Endothelial cell of umbilical vein (primary cell): Measurements from ENCODE around the gene SPACA9.

Experiments
- EZH2 ChIP-seq: IDR thresholded peaks from 2 replicates; pipeline ENCODE4 v1.6.1; 2012; ENCODE audit warnings: borderline replicate concordance, low read depth, mild to moderate bottlenecking, moderate library complexity, low read length, inconsistent platforms; ENCODE audit not compliant: severe bottlenecking
- FOS ChIP-seq: IDR thresholded peaks from 2 replicates; pipeline ENCODE4 v1.6.1; 2011; ENCODE audit warnings: mild to moderate bottlenecking, low read length, moderate library complexity, borderline replicate concordance; ENCODE audit not compliant: insufficient read depth
- GATA2 ChIP-seq: IDR thresholded peaks from 2 replicates; pipeline ENCODE4 v1.7.0; 2011; ENCODE audit warnings: low read depth, mild to moderate bottlenecking, moderate library complexity, mixed read lengths, low read length; ENCODE audit not compliant: insufficient read length, insufficient read depth
- JUN ChIP-seq: IDR thresholded peaks from 2 replicates; pipeline ENCODE4 v1.6.1; 2011; ENCODE audit warnings: borderline replicate concordance, low read depth; ENCODE audit not compliant: insufficient read length, insufficient read depth
- MYC ChIP-seq: IDR thresholded peaks from one replicate; pipeline ENCODE4 v1.6.1; 2011; ENCODE audit warnings: mild to moderate bottlenecking, low read depth, low read length
- POLR2A ChIP-seq: IDR thresholded peaks from 2 replicates; pipeline ENCODE4 v1.6.1; 2012; ENCODE audit warnings: low read depth, mild to moderate bottlenecking, control low read depth, low read length
- POLR2AphosphoS5 ChIP-seq: IDR thresholded peaks from 2 replicates; pipeline ENCODE4 v1.6.1; 2012; ENCODE audit warnings: low read depth, mild to moderate bottlenecking, control low read depth, low read length, moderate library complexity; ENCODE audit not compliant: insufficient read depth
- TF ChIP-seq, protein P1 (sequence below), 2 donors: IDR thresholded peaks; 1 replicate in 1 of 2; 2 replicates in 1 of 2; pipeline ENCODE4 v1.5.1; 2011; ENCODE audit warnings: low read length in 2 of 2, mild to moderate bottlenecking in 2 of 2, moderate library complexity in 2 of 2, control low read depth in 1 of 2, inconsistent platforms in 1 of 2, low read depth in 1 of 2; ENCODE audit not compliant: insufficient read depth in 1 of 2; ENCODE audit errors: extremely low read depth in 1 of 2
- TF ChIP-seq, protein P2 (sequence below): IDR thresholded peaks from 2 replicates; pipeline ENCODE4 v1.6.1; 2011; ENCODE audit not compliant: insufficient read depth, insufficient read length

DNA sequence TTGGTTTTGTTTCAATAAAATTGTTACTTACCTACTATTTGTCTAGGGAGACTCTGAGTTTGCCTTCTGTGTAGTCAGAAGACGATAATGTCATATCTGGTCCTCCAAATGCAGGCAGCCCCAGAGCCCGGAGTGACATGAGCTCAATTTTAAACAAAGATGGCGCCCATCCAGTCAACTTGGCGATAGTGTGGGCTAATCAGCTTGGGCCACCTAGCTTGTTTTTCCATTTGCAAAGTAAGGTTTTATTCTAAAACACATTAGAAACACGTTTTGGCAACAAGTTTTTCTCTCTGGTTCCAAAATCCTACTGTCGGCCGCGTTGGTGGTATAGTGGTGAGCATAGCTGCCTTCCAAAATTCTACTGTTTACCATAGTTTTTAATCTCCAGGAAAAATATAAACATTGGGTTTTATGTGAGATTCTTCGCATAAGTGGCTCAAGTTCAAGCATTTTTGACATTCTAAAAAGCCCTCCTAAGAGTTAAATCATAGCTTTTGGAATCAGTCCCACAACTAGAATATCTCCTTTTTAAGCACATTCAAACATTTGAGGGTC, 52.6 kb downstream of the SPACA9 start:
- no peak for TF ChIP-seq POLR2A
- TF ChIP-seq, protein P1, sequence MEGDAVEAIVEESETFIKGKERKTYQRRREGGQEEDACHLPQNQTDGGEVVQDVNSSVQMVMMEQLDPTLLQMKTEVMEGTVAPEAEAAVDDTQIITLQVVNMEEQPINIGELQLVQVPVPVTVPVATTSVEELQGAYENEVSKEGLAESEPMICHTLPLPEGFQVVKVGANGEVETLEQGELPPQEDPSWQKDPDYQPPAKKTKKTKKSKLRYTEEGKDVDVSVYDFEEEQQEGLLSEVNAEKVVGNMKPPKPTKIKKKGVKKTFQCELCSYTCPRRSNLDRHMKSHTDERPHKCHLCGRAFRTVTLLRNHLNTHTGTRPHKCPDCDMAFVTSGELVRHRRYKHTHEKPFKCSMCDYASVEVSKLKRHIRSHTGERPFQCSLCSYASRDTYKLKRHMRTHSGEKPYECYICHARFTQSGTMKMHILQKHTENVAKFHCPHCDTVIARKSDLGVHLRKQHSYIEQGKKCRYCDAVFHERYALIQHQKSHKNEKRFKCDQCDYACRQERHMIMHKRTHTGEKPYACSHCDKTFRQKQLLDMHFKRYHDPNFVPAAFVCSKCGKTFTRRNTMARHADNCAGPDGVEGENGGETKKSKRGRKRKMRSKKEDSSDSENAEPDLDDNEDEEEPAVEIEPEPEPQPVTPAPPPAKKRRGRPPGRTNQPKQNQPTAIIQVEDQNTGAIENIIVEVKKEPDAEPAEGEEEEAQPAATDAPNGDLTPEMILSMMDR (IDR thresholded peaks at IDR 0.05; ENCODE audit: extremely low read depth in 1 of 2, insufficient read depth in 1 of 2, low read depth in 1 of 2, low read length in 2 of 2), result no peak
- no peak for TF ChIP-seq EZH2
- TF ChIP-seq, protein P2, sequence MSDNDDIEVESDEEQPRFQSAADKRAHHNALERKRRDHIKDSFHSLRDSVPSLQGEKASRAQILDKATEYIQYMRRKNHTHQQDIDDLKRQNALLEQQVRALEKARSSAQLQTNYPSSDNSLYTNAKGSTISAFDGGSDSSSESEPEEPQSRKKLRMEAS, result no peak
- no peak for TF ChIP-seq POLR2AphosphoS5
- TF ChIP-seq FOS, result no peak
- TF ChIP-seq MYC, result no peak
- TF ChIP-seq JUN, result no peak
- TF ChIP-seq GATA2, result no peak
